Endometrial microvascular endothelial cells (primary cell): ENCODE measurements around the gene KLHL8. TPM values are rescaled to one million over a fixed set of nuclear protein-coding genes. Genes with fewer than 3 reads are reported as not detected.

Experiments
- total RNA-seq: library from RNA; depleted of rRNA; stranded (reverse); fragments of >200 nt; gene quantifications from one replicate; pipeline ENCODE4 v1.2.3, GENCODE V29; 2015; ENCODE audit errors: inconsistent ontology term

KLHL8 gene
- total RNA-seq, 1 donor from 2014 or later = 6.1 TPM

Other genes starting within 250 kb of the KLHL8 start
- gene HSD17B13, start 102.3 kb upstream of the KLHL8 start, total RNA-seq = 0.09 TPM
- 26.9 TPM for gene HSD17B11, start 170.6 kb upstream of the KLHL8 start, total RNA-seq
- 14.5 TPM for gene NUDT9, start 202.0 kb upstream of the KLHL8 start, total RNA-seq